OCI-LY1 (cell line): Measurements from ENCODE around the gene PIK3R5.

ENCODE experiments used
- EZH2 ChIP-seq: fragments of 200-600 bp; sonication (generic), shearing (Covaris generic); IDR thresholded peaks from 2 replicates; pipeline ENCODE4 v1.8.0; 2017; ENCODE audit warnings: borderline replicate concordance, mixed run types, mild to moderate bottlenecking, antibody characterized with exemption, low read length, moderate library complexity, mixed read lengths
- TF ChIP-seq, protein P1 (sequence below): fragments of 200-600 bp; sonication (generic), shearing (Covaris generic); IDR thresholded peaks from 2 replicates; pipeline ENCODE4 v1.5.1; 2017; ENCODE audit warnings: mild to moderate bottlenecking, antibody characterized with exemption, low read length, moderate library complexity, mixed read lengths

DNA sequence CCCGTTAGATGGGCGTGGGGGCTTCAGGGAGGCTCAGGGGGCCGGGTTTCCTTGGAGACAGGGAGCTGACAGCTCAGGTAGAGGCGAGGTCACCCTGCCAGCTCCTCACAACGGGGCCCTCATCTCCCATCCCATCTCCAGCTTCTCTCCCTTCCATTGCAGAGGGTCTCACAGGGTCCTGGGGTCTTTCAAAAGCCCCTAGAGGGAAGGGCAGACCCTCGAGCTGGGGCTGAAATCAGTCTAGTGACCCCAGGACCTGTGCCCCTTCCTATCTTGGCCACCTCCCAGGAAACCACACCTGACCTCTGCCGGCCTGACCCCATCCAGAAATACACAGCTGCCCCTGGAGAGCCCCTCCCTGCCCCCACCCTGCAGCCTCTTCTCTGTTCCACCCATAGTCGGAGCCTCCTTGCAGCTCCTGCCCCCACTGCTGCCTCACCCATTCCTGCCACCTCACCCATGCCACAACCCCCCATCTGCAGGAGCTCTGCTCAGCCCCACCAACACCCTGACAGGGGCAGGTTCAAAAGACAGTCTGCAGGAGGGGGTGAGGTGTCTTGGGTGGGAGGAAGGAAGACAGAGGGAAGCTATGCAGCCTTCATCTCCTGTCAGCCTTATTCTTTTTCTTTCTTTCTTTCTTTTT lies 23.4 kb downstream of the PIK3R5 start:
- TF ChIP-seq, protein P1, sequence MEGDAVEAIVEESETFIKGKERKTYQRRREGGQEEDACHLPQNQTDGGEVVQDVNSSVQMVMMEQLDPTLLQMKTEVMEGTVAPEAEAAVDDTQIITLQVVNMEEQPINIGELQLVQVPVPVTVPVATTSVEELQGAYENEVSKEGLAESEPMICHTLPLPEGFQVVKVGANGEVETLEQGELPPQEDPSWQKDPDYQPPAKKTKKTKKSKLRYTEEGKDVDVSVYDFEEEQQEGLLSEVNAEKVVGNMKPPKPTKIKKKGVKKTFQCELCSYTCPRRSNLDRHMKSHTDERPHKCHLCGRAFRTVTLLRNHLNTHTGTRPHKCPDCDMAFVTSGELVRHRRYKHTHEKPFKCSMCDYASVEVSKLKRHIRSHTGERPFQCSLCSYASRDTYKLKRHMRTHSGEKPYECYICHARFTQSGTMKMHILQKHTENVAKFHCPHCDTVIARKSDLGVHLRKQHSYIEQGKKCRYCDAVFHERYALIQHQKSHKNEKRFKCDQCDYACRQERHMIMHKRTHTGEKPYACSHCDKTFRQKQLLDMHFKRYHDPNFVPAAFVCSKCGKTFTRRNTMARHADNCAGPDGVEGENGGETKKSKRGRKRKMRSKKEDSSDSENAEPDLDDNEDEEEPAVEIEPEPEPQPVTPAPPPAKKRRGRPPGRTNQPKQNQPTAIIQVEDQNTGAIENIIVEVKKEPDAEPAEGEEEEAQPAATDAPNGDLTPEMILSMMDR: no peak
- no peak for TF ChIP-seq EZH2
